ENCODE measurements around the gene TLCD5.
A peak's percentile ranks its signal among the peaks of the same experiment; 100 is the strongest.

Gene TLCD5

GRCh38 chr11:120346233-120346632 is 21.1 kb downstream of the TLCD5 start:
- Histone ChIP-seq H2AK5ac (ENCODE audit: low read length) (no peak overlapping the region), H3K27me3 (ENCODE audit: insufficient read depth, low read length) (no peaks in the 10 kb centered on the region), H3K79me2 (ENCODE audit: control insufficient read depth, insufficient read depth, low read length, poor library complexity) (no peaks in the 10 kb centered on the region), H3K79me1 (ENCODE audit: low read length) (no peaks in the 10 kb centered on the region), H2BK5ac (ENCODE audit: low read depth, low read length, poor library complexity) (no peak overlapping the region), H2AFZ (ENCODE audit: insufficient read depth, low read length, poor library complexity) (no peak overlapping the region), H3K18ac (ENCODE audit: low read length) (no peak overlapping the region), H4K8ac (ENCODE audit: low read depth, low read length) (no peak overlapping the region), H3K4me2 (ENCODE audit: low read length) (no peak overlapping the region), H4K12ac (ENCODE audit: low read depth, low read length) (no peak overlapping the region), H4K91ac (ENCODE audit: low read depth, low read length) (no peak overlapping the region), H3K4me1 (ENCODE audit: control insufficient read depth in 1 of 2, insufficient read depth in 2 of 2, low read length in 2 of 2) (peaks cover 2 to 3% of the 10 kb centered on the region in 2 experiments), H3K4ac (ENCODE audit: low read depth, low read length) (peak overlapping the region; percentile 52), H2BK120ac (ENCODE audit: insufficient read depth, low read length, poor library complexity) (no peak overlapping the region), H3K27ac (ENCODE audit: low read depth, low read length) (no peak overlapping the region), H3K23ac (ENCODE audit: low read length) (no peak overlapping the region), H3K9me3 (ENCODE audit: insufficient read depth, low read depth, low read length) (no peaks in the 10 kb centered on the region), H3K14ac (ENCODE audit: low read length) (no peak overlapping the region), H3K9ac (ENCODE audit: low read length) (no peak overlapping the region), H3K36me3 (ENCODE audit: control insufficient read depth in 1 of 2, insufficient read depth in 2 of 2, low read length in 2 of 2) (no peaks in the 10 kb centered on the region), H2BK12ac (ENCODE audit: low read length) (no peak overlapping the region), H3K4me3 (ENCODE audit: low read depth, low read length) (no peak overlapping the region)
- no peak for DNase-seq
- no CpG with 5 or more reads among the region's 1 CpG for WGBS (ENCODE audit: extremely low coverage, insufficient coverage, insufficient read length)

GRCh38 chr11:120350637-120351036 is 25.5 kb downstream of the TLCD5 start:
- Histone ChIP-seq H3K4me2 (ENCODE audit: low read length) (no peak overlapping the region), H3K36me3 (ENCODE audit: control insufficient read depth in 1 of 2, insufficient read depth in 2 of 2, low read length in 2 of 2) (peaks cover 0 to 2% of the 10 kb centered on the region in 2 experiments), H2AK5ac (ENCODE audit: low read length) (no peak overlapping the region), H3K23ac (ENCODE audit: low read length) (no peak overlapping the region), H3K79me2 (ENCODE audit: control insufficient read depth, insufficient read depth, low read length, poor library complexity) (peaks cover 5% of the 10 kb centered on the region), H2AFZ (ENCODE audit: insufficient read depth, low read length, poor library complexity) (no peak overlapping the region), H3K4me1 (ENCODE audit: control insufficient read depth in 1 of 2, insufficient read depth in 2 of 2, low read length in 2 of 2) (peaks cover 9 to 14% of the 10 kb centered on the region in 2 experiments), H3K4me3 (ENCODE audit: low read depth, low read length) (no peak overlapping the region), H4K12ac (ENCODE audit: low read depth, low read length) (no peak overlapping the region), H3K27me3 (ENCODE audit: insufficient read depth, low read length) (no peaks in the 10 kb centered on the region), H3K14ac (ENCODE audit: low read length) (no peak overlapping the region), H4K91ac (ENCODE audit: low read depth, low read length) (no peak overlapping the region), H2BK5ac (ENCODE audit: low read depth, low read length, poor library complexity) (no peak overlapping the region), H3K9me3 (ENCODE audit: insufficient read depth, low read depth, low read length) (no peaks in the 10 kb centered on the region), H3K9ac (ENCODE audit: low read length) (no peak overlapping the region), H4K8ac (ENCODE audit: low read depth, low read length) (no peak overlapping the region), H3K27ac (ENCODE audit: low read depth, low read length) (no peak overlapping the region), H3K79me1 (ENCODE audit: low read length) (no peaks in the 10 kb centered on the region), H3K18ac (ENCODE audit: low read length) (no peak overlapping the region), H3K4ac (ENCODE audit: low read depth, low read length) (peak overlapping the region; percentile 62), H2BK120ac (ENCODE audit: insufficient read depth, low read length, poor library complexity) (no peak overlapping the region), H2BK12ac (ENCODE audit: low read length) (no peak overlapping the region)
- no peak for DNase-seq

GRCh38 chr11:120352405-120352804 is 27.3 kb downstream of the TLCD5 start:
- Histone ChIP-seq H2BK12ac (ENCODE audit: low read length) (no peak overlapping the region), H2AFZ (ENCODE audit: insufficient read depth, low read length, poor library complexity) (no peak overlapping the region), H4K8ac (ENCODE audit: low read depth, low read length) (no peak overlapping the region), H3K27me3 (ENCODE audit: insufficient read depth, low read length) (no peaks in the 10 kb centered on the region), H4K91ac (ENCODE audit: low read depth, low read length) (no peak overlapping the region), H2BK120ac (ENCODE audit: insufficient read depth, low read length, poor library complexity) (no peak overlapping the region), H3K4me2 (ENCODE audit: low read length) (no peak overlapping the region), H3K4ac (ENCODE audit: low read depth, low read length) (peak overlapping the region; percentile 86), H3K79me2 (ENCODE audit: control insufficient read depth, insufficient read depth, low read length, poor library complexity) (peaks cover 10% of the 10 kb centered on the region), H3K4me1 (ENCODE audit: control insufficient read depth in 1 of 2, insufficient read depth in 2 of 2, low read length in 2 of 2) (peaks cover 9 to 14% of the 10 kb centered on the region in 2 experiments), H3K23ac (ENCODE audit: low read length) (no peak overlapping the region), H2BK5ac (ENCODE audit: low read depth, low read length, poor library complexity) (no peak overlapping the region), H3K36me3 (ENCODE audit: control insufficient read depth in 1 of 2, insufficient read depth in 2 of 2, low read length in 2 of 2) (peaks cover 0 to 2% of the 10 kb centered on the region in 2 experiments), H4K12ac (ENCODE audit: low read depth, low read length) (peak overlapping the region; percentile 59), H2AK5ac (ENCODE audit: low read length) (no peak overlapping the region), H3K18ac (ENCODE audit: low read length) (peak overlapping the region; percentile 73), H3K79me1 (ENCODE audit: low read length) (no peaks in the 10 kb centered on the region), H3K14ac (ENCODE audit: low read length) (no peak overlapping the region), H3K27ac (ENCODE audit: low read depth, low read length) (no peak overlapping the region), H3K9ac (ENCODE audit: low read length) (no peak overlapping the region), H3K9me3 (ENCODE audit: insufficient read depth, low read depth, low read length) (no peaks in the 10 kb centered on the region), H3K4me3 (ENCODE audit: low read depth, low read length) (no peak overlapping the region)
- DNase-seq = no peak
- WGBS (ENCODE audit: extremely low coverage, insufficient coverage, insufficient read length) = no CpG with 5 or more reads among the region's 6 CpGs

DNA sequence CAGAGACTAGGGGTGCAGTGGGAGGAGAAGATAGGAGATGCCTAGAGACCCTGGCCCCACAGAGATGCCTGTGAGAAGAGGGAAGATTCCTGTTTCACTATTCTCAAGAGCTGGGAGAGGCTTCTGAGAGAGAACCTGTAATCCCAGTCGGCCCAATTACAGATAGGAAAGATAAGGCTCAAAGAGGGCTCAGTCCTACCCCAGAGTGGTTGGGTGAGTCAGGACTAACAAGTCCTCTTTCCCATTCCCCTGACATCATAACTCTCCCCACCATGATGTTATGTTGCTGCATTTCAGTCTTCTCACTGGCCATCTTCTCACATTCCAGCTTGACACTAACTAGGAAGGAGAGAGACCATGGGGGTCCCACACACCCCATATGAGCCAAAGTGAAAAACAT is 29.0 kb downstream of the TLCD5 start:
- H3K9ac ChIP-seq (ENCODE audit: low read length) = no peak overlapping the region
- H3K14ac ChIP-seq (ENCODE audit: low read length) = no peak overlapping the region
- peaks cover 10% of the 10 kb centered on the region for H3K79me2 ChIP-seq (ENCODE audit: control insufficient read depth, insufficient read depth, low read length, poor library complexity)
- no peak overlapping the region for H3K4ac ChIP-seq (ENCODE audit: low read depth, low read length)
- H2BK5ac ChIP-seq (ENCODE audit: low read depth, low read length, poor library complexity) = no peak overlapping the region
- H3K79me1 ChIP-seq (ENCODE audit: low read length) = no peaks in the 10 kb centered on the region
- H3K36me3 ChIP-seq (ENCODE audit: control insufficient read depth in 1 of 2, insufficient read depth in 2 of 2, low read length in 2 of 2) = peaks cover 0 to 2% of the 10 kb centered on the region in 2 experiments
- H3K9me3 ChIP-seq (ENCODE audit: insufficient read depth, low read depth, low read length) = no peaks in the 10 kb centered on the region
- H2AFZ ChIP-seq (ENCODE audit: insufficient read depth, low read length, poor library complexity) = no peak overlapping the region
- no peak overlapping the region for H2BK120ac ChIP-seq (ENCODE audit: insufficient read depth, low read length, poor library complexity)
- DNase-seq = peak; percentile 59 to 81
- H4K12ac ChIP-seq (ENCODE audit: low read depth, low read length) = no peak overlapping the region
- H3K18ac ChIP-seq (ENCODE audit: low read length) = no peak overlapping the region
- H3K23ac ChIP-seq (ENCODE audit: low read length) = no peak overlapping the region
- peaks cover 9 to 14% of the 10 kb centered on the region in 2 experiments for H3K4me1 ChIP-seq (ENCODE audit: control insufficient read depth in 1 of 2, insufficient read depth in 2 of 2, low read length in 2 of 2)
- H2BK12ac ChIP-seq (ENCODE audit: low read length) = no peak overlapping the region
- no peak overlapping the region for H2AK5ac ChIP-seq (ENCODE audit: low read length)
- H3K4me2 ChIP-seq (ENCODE audit: low read length) = no peak overlapping the region
- H3K27me3 ChIP-seq (ENCODE audit: insufficient read depth, low read length) = no peaks in the 10 kb centered on the region
- no peak overlapping the region for H3K27ac ChIP-seq (ENCODE audit: low read depth, low read length)
- WGBS (ENCODE audit: extremely low coverage, insufficient coverage, insufficient read length) = no CpG with 5 or more reads among the region's 1 CpG
- H4K8ac ChIP-seq (ENCODE audit: low read depth, low read length) = no peak overlapping the region
- H3K4me3 ChIP-seq (ENCODE audit: low read depth, low read length) = no peak overlapping the region
- no peak overlapping the region for H4K91ac ChIP-seq (ENCODE audit: low read depth, low read length)

All from trophoblast cell (in vitro differentiated cells and primary cell).